GM23338 (cell line): ENCODE results near the gene IL12RB1. TPM values are rescaled to one million over a fixed set of nuclear protein-coding genes. Genes with fewer than 3 reads are reported as not detected.

ENCODE experiments used
- ATAC-seq: fragments of 200-7000 bp; cut with Tn5 transposase; 3 replicates; pipeline ENCODE4 v1.9.1; 2020
- DNase-seq: peaks from one replicate; pipeline ENCODE4 v3.0.0-alpha.2; 2015; ENCODE audit warnings: low spot score
- H2AFZ ChIP-seq: fragments of 200-600 bp; sonication (generic); 2 replicates; pipeline ENCODE4 v1.8.0; 2016; ENCODE audit warnings: antibody characterized with exemption, mild to moderate bottlenecking, moderate library complexity
- H3F3A ChIP-seq: fragments of 200-600 bp; sonication (generic); replicated peaks from 2 replicates; pipeline ENCODE4 v1.8.0; 2017; ENCODE audit warnings: antibody characterized with exemption, mixed run types, low read depth
- H3K27ac ChIP-seq: fragments of 200-600 bp; sonication (generic); 2 replicates; pipeline ENCODE4 v1.6.1; 2016; ENCODE audit warnings: low read depth
- H3K27me3 ChIP-seq: fragments of 200-600 bp; sonication (generic); 2 replicates; pipeline ENCODE4 v1.8.0; 2016; ENCODE audit warnings: mild to moderate bottlenecking, mixed run types, moderate library complexity; ENCODE audit not compliant: insufficient read depth
- H3K36me3 ChIP-seq: fragments of 200-600 bp; sonication (generic); 2 replicates; pipeline ENCODE4 v1.8.0; 2016; ENCODE audit warnings: mild to moderate bottlenecking; ENCODE audit not compliant: insufficient read depth
- H3K4me1 ChIP-seq: fragments of 200-600 bp; sonication (generic); 2 replicates; pipeline ENCODE4 v1.8.0; 2016; ENCODE audit warnings: mild to moderate bottlenecking, moderate library complexity; ENCODE audit not compliant: insufficient read depth
- H3K4me2 ChIP-seq: fragments of 200-600 bp; sonication (generic); 2 replicates; pipeline ENCODE4 v1.7.1; 2017; ENCODE audit warnings: mixed run types
- H3K4me3 ChIP-seq: fragments of 200-600 bp; sonication (generic); 2 replicates; pipeline ENCODE4 v1.6.1; 2016; ENCODE audit warnings: mixed run types
- H3K79me2 ChIP-seq: fragments of 200-600 bp; sonication (generic); replicated peaks from 2 replicates; pipeline ENCODE4 v1.8.0; 2017; ENCODE audit warnings: mild to moderate bottlenecking; ENCODE audit not compliant: insufficient read depth
- H3K9me2 ChIP-seq: fragments of 200-600 bp; sonication (generic); 2 replicates; pipeline ENCODE4 v1.8.0; 2017; ENCODE audit not compliant: insufficient read depth
- H4K20me1 ChIP-seq: fragments of 200-600 bp; sonication (generic); replicated peaks from 2 replicates; pipeline ENCODE4 v1.8.0; 2017; ENCODE audit warnings: mild to moderate bottlenecking; ENCODE audit not compliant: insufficient read depth
- H3K27ac Mint-ChIP-seq: 2 replicates; pipeline ENCODE4 v1.8.0; 2020; ENCODE audit warnings: inconsistent platforms, mild to moderate bottlenecking, moderate library complexity, mixed read lengths
- H3K27me3 Mint-ChIP-seq: 3 replicates; pipeline ENCODE4 v1.8.0; 2022; ENCODE audit warnings: low read depth, mild to moderate bottlenecking, moderate library complexity, mixed read lengths, inconsistent platforms; ENCODE audit not compliant: insufficient read depth, poor library complexity
- H3K36me3 Mint-ChIP-seq: 3 replicates; pipeline ENCODE4 v1.8.0; 2021; ENCODE audit warnings: low read depth, mild to moderate bottlenecking, inconsistent platforms, moderate library complexity, mixed read lengths
- H3K4me1 Mint-ChIP-seq: 3 replicates; pipeline ENCODE4 v1.8.0; 2020; ENCODE audit warnings: mild to moderate bottlenecking, inconsistent platforms, mixed read lengths
- H3K4me3 Mint-ChIP-seq: 3 replicates; pipeline ENCODE4 v1.8.0; 2021; ENCODE audit warnings: moderate library complexity, mild to moderate bottlenecking, inconsistent platforms, mixed read lengths
- H3K9me3 Mint-ChIP-seq: 3 replicates; pipeline ENCODE4 v1.8.0; 2020; ENCODE audit warnings: moderate library complexity, mild to moderate bottlenecking, inconsistent platforms, mixed read lengths
- CREB1 ChIP-seq: fragments of 250-450 bp; sonication (Bioruptor Pico); IDR thresholded peaks from 2 replicates; pipeline ENCODE4 v1.5.0; 2020; ENCODE audit warnings: low read depth, mild to moderate bottlenecking, moderate library complexity
- EZH2 ChIP-seq: fragments of 200-600 bp; sonication (generic); IDR thresholded peaks from one replicate; pipeline ENCODE4 v1.8.0; 2017; ENCODE audit warnings: antibody characterized with exemption, mild to moderate bottlenecking, low read depth; ENCODE audit not compliant: unreplicated experiment
- EZH2phosphoT487 ChIP-seq: fragments of 200-600 bp; sonication (generic); IDR thresholded peaks from one replicate; pipeline ENCODE4 v1.8.1; 2018; ENCODE audit warnings: antibody characterized with exemption; ENCODE audit not compliant: unreplicated experiment
- NANOG ChIP-seq: IDR thresholded peaks from 2 replicates; pipeline ENCODE4 v1.6.1; 2016; ENCODE audit warnings: antibody characterized with exemption, borderline replicate concordance
- POLR2AphosphoS5 ChIP-seq: IDR thresholded peaks from 2 replicates; pipeline ENCODE4 v1.6.1; 2016; ENCODE audit warnings: antibody characterized with exemption, low read depth
- STAT1 ChIP-seq: IDR thresholded peaks from one replicate; pipeline ENCODE4 v1.6.1; 2016; ENCODE audit warnings: antibody characterized with exemption; ENCODE audit not compliant: unreplicated experiment
- ZNF114 ChIP-seq: fragments of 250-450 bp; sonication (Bioruptor Pico); IDR thresholded peaks from 2 replicates; pipeline ENCODE4 v1.5.0; 2020; ENCODE audit warnings: mild to moderate bottlenecking, moderate library complexity
- ZNF331 ChIP-seq: fragments of 250-450 bp; sonication (Bioruptor Pico); IDR thresholded peaks from 2 replicates; pipeline ENCODE4 v1.5.0; 2020; ENCODE audit warnings: low read depth, mild to moderate bottlenecking, moderate library complexity
- polyA plus RNA-seq: library from polyadenylated mRNA; unstranded; fragments of >200 nt; fragmentation: Nextera tagmentation; extraction: Ambion mirVana; gene quantifications from 2 replicates; pipeline ENCODE4 v1.2.1, GENCODE V29; 2016
- total RNA-seq: library from RNA; depleted of rRNA; stranded (reverse); fragments of >200 nt; shearing (Covaris generic); gene quantifications from 2 replicates; pipeline ENCODE4 v1.2.3, GENCODE V29; 2014
- TF ChIP-seq, protein P1 (sequence below), 2 experiments: fragments of 200-600 bp in 1 of 2; sonication (generic) in 1 of 2; conservative IDR thresholded peaks; 2 replicates each; pipeline versions ENCODE4 v1.5.1 to v1.6.1; 2016 to 2017; ENCODE audit warnings: antibody characterized with exemption in 2 of 2, low read depth in 2 of 2, mild to moderate bottlenecking in 2 of 2, moderate library complexity in 1 of 2
- TF ChIP-seq, protein P2 (sequence below): IDR thresholded peaks from one replicate; pipeline ENCODE4 v1.6.1; 2018; ENCODE audit warnings: antibody characterized with exemption; ENCODE audit not compliant: unreplicated experiment

IL12RB1 gene
- total and polyA plus RNA-seq, 2 experiments from 2014 or later = not detected

DNA sequence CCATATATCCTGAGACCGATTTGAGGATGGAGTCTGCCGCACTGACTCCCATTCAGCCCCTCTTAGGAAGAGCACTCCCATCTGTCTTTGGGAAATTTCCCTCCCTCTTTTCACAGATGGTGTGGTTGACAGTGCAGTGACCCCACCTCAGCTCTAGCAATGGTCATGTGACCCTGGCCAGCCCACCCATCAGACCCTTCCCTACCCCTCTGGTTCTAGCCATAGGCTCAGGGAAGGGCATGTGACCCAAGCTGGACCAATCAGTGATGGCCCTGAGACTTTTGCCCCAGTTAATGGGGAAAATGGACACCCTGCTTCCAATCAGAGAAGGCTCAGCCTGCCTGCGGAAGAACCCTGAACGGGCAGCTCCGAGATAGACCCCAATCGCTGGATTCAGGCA lies 26.3 kb downstream of the IL12RB1 start (continued):
- TF ChIP-seq, protein P1, sequence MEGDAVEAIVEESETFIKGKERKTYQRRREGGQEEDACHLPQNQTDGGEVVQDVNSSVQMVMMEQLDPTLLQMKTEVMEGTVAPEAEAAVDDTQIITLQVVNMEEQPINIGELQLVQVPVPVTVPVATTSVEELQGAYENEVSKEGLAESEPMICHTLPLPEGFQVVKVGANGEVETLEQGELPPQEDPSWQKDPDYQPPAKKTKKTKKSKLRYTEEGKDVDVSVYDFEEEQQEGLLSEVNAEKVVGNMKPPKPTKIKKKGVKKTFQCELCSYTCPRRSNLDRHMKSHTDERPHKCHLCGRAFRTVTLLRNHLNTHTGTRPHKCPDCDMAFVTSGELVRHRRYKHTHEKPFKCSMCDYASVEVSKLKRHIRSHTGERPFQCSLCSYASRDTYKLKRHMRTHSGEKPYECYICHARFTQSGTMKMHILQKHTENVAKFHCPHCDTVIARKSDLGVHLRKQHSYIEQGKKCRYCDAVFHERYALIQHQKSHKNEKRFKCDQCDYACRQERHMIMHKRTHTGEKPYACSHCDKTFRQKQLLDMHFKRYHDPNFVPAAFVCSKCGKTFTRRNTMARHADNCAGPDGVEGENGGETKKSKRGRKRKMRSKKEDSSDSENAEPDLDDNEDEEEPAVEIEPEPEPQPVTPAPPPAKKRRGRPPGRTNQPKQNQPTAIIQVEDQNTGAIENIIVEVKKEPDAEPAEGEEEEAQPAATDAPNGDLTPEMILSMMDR (conservative IDR thresholded peaks at IDR 0.05; ENCODE audit: low read depth in 2 of 2) = no peak

DNA sequence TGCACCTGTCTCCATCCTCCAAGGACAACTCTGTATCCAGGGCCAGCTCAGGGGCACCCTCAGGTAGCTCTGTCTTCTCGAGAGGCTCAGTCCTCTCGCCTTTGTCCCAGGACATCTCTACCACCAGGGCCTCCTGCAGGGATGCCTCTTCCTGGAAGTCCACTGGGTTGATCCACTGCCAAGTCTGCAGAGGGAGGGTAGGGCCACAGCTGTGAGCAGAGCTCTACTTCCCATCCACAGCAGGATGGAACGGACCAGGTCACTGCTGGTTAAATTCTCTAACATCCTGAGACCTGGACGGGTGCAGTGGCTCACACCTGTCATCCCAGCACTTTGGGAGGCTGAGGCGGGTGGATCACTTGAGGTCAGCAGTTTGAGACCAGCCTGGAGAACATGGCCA lies 26.8 kb downstream of the IL12RB1 start:
- H3K9me3 Mint-ChIP-seq = no peaks in the 10 kb centered on the region
- H3K79me2 ChIP-seq = no peaks in the 10 kb centered on the region
- H3K4me1 Mint-ChIP-seq = 0 out of 3 replicates have a peak, but pooled peaks cover 2% of the 10 kb centered on the region
- no peaks in the 10 kb centered on the region for H3K9me2 ChIP-seq
- H4K20me1 ChIP-seq = no peaks in the 10 kb centered on the region
- no peaks in the 10 kb centered on the region for H3K4me1 ChIP-seq
- no peak overlapping the region for H3K4me2 ChIP-seq
- DNase-seq = no peak
- H3K27me3 Mint-ChIP-seq = peaks cover 17% of the 10 kb centered on the region
- H2AFZ ChIP-seq = no peak overlapping the region
- H3K27me3 ChIP-seq = no peaks in the 10 kb centered on the region
- no peak overlapping the region for H3K27ac Mint-ChIP-seq
- no peak overlapping the region for H3K4me3 ChIP-seq
- H3K36me3 Mint-ChIP-seq = no peaks in the 10 kb centered on the region
- H3K4me3 Mint-ChIP-seq = no peak overlapping the region
- no peaks in the 10 kb centered on the region for H3K36me3 ChIP-seq
- TF ChIP-seq, protein P2, sequence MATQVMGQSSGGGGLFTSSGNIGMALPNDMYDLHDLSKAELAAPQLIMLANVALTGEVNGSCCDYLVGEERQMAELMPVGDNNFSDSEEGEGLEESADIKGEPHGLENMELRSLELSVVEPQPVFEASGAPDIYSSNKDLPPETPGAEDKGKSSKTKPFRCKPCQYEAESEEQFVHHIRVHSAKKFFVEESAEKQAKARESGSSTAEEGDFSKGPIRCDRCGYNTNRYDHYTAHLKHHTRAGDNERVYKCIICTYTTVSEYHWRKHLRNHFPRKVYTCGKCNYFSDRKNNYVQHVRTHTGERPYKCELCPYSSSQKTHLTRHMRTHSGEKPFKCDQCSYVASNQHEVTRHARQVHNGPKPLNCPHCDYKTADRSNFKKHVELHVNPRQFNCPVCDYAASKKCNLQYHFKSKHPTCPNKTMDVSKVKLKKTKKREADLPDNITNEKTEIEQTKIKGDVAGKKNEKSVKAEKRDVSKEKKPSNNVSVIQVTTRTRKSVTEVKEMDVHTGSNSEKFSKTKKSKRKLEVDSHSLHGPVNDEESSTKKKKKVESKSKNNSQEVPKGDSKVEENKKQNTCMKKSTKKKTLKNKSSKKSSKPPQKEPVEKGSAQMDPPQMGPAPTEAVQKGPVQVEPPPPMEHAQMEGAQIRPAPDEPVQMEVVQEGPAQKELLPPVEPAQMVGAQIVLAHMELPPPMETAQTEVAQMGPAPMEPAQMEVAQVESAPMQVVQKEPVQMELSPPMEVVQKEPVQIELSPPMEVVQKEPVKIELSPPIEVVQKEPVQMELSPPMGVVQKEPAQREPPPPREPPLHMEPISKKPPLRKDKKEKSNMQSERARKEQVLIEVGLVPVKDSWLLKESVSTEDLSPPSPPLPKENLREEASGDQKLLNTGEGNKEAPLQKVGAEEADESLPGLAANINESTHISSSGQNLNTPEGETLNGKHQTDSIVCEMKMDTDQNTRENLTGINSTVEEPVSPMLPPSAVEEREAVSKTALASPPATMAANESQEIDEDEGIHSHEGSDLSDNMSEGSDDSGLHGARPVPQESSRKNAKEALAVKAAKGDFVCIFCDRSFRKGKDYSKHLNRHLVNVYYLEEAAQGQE = no peak
- no peak for TF ChIP-seq NANOG
- TF ChIP-seq EZH2 = no peak
- TF ChIP-seq, protein P1 (conservative IDR thresholded peaks at IDR 0.05; ENCODE audit: low read depth in 2 of 2) = no peak
- TF ChIP-seq EZH2phosphoT487 = no peak
- TF ChIP-seq ZNF331 = no peak
- no peak for TF ChIP-seq CREB1 (CRISPR knock-in tag)
- TF ChIP-seq ZNF114 (CRISPR knock-in tag) = no peak
- no peak for TF ChIP-seq STAT1
- no peak for TF ChIP-seq POLR2AphosphoS5
- no peak overlapping the region for H3K27ac ChIP-seq
- no peak for ATAC-seq
- H3F3A ChIP-seq = 0 out of 2 replicates have a peak, but pooled peaks cover 5% of the 10 kb centered on the region
